HuH-7 (cell line): Measurements from ENCODE around the gene GNAZ.

Experiments used
- DNase-seq: peaks from one replicate; pipeline ENCODE4 v3.0.0; 2011; ENCODE audit warnings: low spot score

The GNAZ gene

GRCh38 chr22:23107487-23108248 is 37.3 kb downstream of the GNAZ start:
- DNase-seq, result no peak

DNA sequence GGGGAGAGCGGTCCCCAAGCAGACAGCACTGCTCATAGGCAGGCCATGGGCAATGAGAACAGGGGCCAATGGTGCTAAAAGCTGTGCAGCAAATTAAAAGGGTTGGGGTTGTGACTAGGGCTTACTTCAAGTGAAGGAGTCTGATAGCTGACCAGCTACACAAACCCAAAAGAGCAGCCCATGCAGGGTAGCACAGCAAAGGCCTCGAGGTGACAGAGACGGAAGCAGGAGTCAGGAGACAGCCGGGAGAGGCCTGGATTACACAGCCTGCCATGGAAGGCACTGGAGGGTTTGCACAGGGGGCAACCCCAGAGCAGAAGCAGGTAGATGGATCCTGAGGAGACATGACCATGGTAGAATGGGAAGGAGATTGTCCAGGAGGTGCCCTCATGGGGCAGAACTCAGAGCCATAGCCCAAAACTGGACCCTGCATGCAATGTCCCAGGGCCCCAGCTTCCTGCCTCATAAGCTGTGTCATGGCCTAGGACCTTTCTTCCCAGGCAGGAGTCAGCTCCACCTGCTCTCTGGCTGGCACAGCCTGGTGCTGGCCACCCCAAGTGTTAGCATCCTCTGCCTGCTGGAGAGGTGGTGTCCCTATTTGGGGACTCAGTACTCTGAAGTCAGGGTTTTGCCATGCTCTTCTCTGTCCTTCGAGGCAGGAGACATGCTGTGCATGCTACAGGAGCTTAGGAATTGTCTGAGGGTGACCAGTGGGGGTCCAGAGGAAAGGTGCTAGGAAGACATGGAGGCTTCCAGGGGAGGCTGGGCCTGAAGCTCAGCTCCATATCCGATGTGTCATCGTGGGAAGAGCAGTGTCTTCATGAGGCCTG is 38.1 kb downstream of the GNAZ start:
- DNase-seq, result no peak

- no peak for DNase-seq
These were observed 38.7 kb downstream of the GNAZ start for GRCh38 chr22:23109079-23109347.

GRCh38 chr22:23109441-23109978 is 39.2 kb downstream of the GNAZ start:
- no peak for DNase-seq

DNA sequence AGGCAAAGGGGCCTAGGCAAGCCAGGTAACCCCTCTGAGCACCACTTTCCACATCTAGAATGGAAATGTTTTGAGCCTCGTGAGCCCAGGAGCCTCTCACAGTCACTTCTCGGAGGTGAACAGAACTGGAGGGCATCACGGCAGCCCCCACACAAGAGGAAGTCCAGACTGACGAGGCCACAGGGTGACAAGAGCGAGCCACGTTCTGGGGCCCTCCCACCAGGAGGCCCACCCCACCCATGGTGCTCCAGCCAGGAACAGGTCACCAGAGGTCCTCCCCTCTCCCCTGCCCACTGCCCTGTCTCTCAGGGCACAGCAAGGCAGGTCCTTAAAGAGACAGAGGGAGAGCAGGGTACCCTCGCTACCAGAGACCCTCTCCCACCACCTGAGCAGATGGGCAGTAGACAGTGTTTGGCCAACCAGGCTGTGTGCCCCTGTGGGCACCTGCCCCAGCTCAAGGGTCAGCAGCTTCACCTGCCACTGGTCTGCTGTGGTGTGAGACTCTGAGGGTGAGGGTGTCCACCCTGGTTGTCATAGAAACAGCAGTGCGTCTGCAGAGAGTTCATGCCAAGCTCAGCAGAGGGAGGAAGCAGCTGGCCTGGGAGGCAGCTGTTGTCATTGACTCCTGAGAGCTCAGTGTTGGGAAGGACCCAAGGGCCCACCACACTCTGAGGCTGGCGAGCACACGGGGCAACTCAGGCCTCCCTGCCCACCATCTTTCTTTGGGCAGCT is 40.0 kb downstream of the GNAZ start:
- no peak for DNase-seq

DNA sequence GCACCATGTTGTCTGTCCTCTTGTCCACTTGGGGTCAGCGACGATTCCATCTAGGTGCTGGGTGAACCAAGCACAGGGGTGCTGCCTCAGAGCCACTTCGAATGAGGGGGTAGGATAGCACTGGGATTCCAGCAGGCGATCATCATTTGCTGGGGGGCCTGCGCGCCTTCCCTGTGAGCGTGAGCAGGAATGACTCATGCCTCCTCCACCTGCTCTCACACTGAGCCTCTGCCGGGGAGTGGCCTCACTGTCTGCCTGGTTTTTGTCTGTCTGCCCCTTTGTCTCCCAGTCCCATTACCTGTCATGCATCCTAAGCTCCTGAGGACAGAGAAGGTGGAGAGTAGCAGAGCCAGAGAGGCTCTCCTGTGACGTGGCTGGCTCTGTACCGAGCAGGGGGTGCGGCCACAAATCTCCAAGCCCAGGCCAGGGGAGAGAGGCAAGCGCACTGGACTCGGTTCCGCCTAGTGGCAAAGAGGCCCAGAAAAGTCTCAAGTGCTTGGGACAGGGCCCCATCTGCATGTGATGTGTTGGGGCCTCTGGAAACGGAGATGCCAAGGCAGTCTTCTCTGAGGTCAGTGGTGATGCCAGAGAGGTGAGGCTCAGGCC is 40.7 kb downstream of the GNAZ start:
- no peak for DNase-seq

DNA sequence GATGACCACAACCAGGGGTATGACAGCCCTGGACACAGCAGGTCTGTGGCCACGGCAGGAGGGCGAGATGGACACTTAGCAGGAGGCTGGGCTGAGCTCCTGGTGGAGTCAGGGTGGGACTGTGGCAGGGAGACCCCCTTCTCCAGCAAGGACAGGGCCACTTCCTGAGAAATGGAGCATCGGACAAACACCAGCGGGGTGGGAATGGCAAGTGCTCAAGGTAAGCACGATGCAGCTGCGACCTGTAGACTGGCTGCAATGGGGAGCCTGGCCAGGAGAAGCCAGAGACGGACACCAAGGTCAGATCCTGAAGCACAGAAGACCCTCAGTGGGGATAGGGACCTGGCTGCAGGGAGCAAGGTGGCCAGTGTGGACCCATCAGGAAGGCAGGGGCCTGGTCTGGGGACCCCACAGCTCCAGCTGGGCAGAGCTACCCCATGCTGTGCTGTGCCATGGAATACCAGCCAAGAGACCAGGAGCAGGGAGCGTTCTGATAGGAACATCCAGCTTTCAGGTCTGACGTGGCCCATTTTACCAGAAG is 42.2 kb downstream of the GNAZ start:
- DNase-seq, result no peak

- DNase-seq, result no peak
These were observed 42.9 kb downstream of the GNAZ start for GRCh38 chr22:23113067-23113846.

GRCh38 chr22:23113847-23114720 is 43.8 kb downstream of the GNAZ start:
- no peak for DNase-seq

- no peak for DNase-seq
These were observed 44.4 kb downstream of the GNAZ start for GRCh38 chr22:23114721-23115020.

GRCh38 chr22:23115369-23115768 is 45.0 kb downstream of the GNAZ start:
- DNase-seq, result no peak

DNA sequence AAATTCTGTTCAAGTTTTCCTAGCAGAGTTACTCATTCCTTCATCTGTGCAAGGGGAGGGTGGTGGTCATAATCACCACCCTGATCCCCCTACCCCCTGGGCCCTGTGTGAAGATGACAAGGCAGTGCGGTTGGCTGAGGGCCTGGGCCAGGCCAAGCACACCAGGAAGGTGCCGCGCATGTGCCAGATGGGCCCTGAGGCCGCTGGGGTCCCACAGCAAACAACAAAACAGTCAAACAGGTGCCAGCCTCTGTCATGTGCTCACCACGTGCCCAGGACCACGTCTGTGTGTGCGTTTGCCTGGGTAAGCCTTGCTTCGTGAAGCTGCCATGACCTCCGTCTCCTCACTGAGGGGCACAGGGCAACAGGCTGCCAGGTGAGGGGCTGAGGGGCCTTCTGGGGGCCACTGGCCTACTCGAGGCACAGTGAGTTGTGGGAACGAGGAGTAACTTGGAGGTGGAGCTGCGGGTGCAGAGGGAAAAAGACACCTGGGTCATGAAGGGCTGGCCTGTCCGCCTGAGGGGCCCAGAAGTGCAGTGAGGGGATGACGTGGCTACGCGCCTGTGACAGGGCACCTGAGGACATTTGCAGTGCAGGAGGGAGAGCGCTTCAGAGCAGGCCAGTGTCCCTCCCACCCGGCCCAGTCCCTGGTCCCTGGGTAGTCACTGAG is 45.6 kb downstream of the GNAZ start:
- DNase-seq, result no peak

DNA sequence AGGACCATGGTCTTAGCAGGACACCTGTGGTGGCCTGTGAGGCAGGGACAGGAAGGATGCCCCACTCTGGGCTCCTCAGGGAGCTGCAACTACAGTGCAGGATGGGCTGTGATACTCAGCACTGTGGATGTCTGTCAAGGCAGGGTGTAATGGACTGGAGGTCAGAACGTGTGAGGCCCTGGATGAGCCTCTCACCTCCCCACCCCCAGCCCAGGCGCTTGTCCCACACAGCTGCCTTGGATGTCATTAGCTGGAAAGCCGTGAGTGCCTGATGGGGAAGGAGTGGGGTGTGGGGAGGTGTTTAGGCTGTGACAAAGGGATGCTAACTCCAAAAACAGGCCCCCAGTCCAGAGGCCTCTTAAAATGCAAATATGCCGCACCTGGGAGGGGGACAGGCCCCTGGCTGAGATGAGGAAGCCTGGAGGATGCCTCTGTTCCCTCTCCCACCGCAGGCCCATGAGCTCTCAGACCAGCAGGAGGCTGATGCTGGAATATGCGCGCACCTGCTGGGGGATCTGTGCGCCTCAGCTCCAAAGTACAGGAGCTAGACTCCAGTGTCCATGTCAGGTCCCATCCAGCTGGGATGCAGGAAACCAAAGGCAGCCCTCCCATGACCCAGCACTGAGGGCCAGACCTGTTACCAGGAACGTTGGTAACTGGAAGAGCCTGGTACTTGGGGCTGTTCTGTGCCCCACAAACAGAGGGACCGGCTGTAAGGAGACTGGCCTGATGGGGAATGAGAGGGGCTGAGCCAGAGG is 46.4 kb downstream of the GNAZ start:
- no peak for DNase-seq

- no peak for DNase-seq
These were observed 47.0 kb downstream of the GNAZ start for GRCh38 chr22:23117275-23117674.

GRCh38 chr22:23117891-23118646 is 47.8 kb downstream of the GNAZ start:
- no peak for DNase-seq

- DNase-seq, result no peak
These were observed 48.6 kb downstream of the GNAZ start for GRCh38 chr22:23118647-23119493.
